ENCODE measurements around the gene OMA1.
"Not testable (repeated sequence)": the region's sequence is repeated elsewhere in the genome, so short reads cannot be mapped to it uniquely, and the experiment has no call there.

DNA sequence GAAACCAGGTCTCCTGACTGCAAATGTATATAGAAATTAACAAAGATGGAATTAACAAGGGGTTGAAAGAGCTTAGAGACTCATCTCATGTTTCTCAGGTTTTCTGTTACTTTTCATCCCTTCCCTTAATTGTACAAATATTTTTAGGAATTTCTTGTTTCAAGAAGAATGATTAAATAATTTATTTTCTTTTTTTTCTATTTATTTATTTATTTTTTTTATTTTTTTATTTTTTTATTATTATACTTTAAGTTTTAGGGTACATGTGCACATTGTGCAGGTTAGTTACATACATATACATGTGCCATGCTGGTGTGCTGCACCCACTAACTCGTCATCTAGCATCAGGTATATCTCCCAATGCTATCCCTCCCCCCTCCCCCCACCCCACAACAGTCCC lies 35.6 kb upstream of the OMA1 start:
- not testable (repeated sequence) for TF ChIP-seq CTCF (conservative IDR thresholded peaks at IDR 0.05); EZH2 (IDR thresholded peaks at IDR 0.05; ENCODE audit: low read depth)

All from PC-9 (cell line).